HCT116 (cell line): ENCODE measurements around the gene RHBDD1. TPM values are rescaled to one million over a fixed set of nuclear protein-coding genes. Genes with fewer than 3 reads are reported as not detected.
"Not testable (repeated sequence)": the region's sequence is repeated elsewhere in the genome, so short reads cannot be mapped to it uniquely, and the experiment has no call there.

Source experiments
- ATAC-seq: fragments of 200-7000 bp; cut with Tn5 transposase; 2 replicates; pipeline ENCODE4 v1.9.1; 2020; ENCODE audit warnings: mild to moderate bottlenecking, moderate library complexity
- BruUV-seq: library from RNA; stranded (reverse); fragments of 400-500 nt; replicated peaks from 2 replicates; lab custom pipeline; 2021; lab: Mats Ljungman, UMichigan
- CTCF ChIA-PET: fragments of 300-600 bp; sonication (Branson Sonifier 250); formaldehyde crosslinking; loops from one replicate; lab custom pipeline; 2021; ENCODE audit warnings: antibody characterized with exemption; lab: Charles Lee
- POLR2A ChIA-PET: fragments of 300-600, 350-600 bp; sonication (Branson Sonifier 250); formaldehyde crosslinking; loops from one replicate; lab custom pipeline; 2021; ENCODE audit warnings: antibody characterized with exemption; lab: Charles Lee
- RAD21 ChIA-PET, 2 experiments: fragments of 300-600 bp; sonication (Branson Sonifier 250); formaldehyde crosslinking; loops; one replicate each; lab custom pipeline; 2023; ENCODE audit warnings: low total read pairs in 2 of 2; ENCODE audit not compliant: uncharacterized antibody in 2 of 2, unreplicated experiment in 2 of 2, low non-redundant PET in 1 of 2; lab: Charles Lee
- DNase-seq: peaks from one replicate; pipeline ENCODE4 v3.0.0-alpha.2; 2010; ENCODE audit warnings: low read depth, low spot score
- H2AFZ ChIP-seq: fragments of 200-600 bp; shearing (Covaris generic), sonication (generic); 2 replicates; pipeline ENCODE4 v1.6.1; 2017; ENCODE audit warnings: low read depth, mixed run types, mixed read lengths, antibody characterized with exemption, low read length; ENCODE audit not compliant: poor library complexity, severe bottlenecking
- H3K27ac ChIP-seq: 2 replicates; pipeline ENCODE4 v1.5.1; 2012; ENCODE audit warnings: low read depth, low read length
- H3K27me3 ChIP-seq: fragments of 200-600 bp; sonication (generic); 2 replicates; pipeline ENCODE4 v1.6.1; 2016; ENCODE audit warnings: mixed run types, low read length, mixed read lengths; ENCODE audit not compliant: insufficient read depth
- H3K36me3 ChIP-seq, 2 experiments: fragments of 200-500 bp in 1 of 2; fragments of 200-600 bp in 1 of 2; sonication (Bioruptor generic) in 1 of 2; sonication (generic) in 1 of 2; 2 replicates each; pipeline versions ENCODE4 v1.5.1 to v1.6.1; 2014 to 2016; ENCODE audit warnings: low read length in 2 of 2, inconsistent platforms in 1 of 2, mixed read lengths in 1 of 2, mixed run types in 1 of 2; ENCODE audit not compliant: insufficient read depth in 2 of 2, control insufficient read depth in 1 of 2
- H3K4me1 ChIP-seq, 2 experiments: fragments of 200-600 bp in 1 of 2; sonication (generic) in 1 of 2; 2 replicates each; pipeline versions ENCODE4 v1.5.1 to v1.6.1; 2012 to 2017; ENCODE audit warnings: low read length in 2 of 2, inconsistent platforms in 1 of 2, mild to moderate bottlenecking in 1 of 2, mixed read lengths in 1 of 2, mixed run types in 1 of 2, moderate library complexity in 1 of 2; ENCODE audit not compliant: insufficient read depth in 2 of 2, control insufficient read depth in 1 of 2
- H3K4me2 ChIP-seq: fragments of 200-600 bp; sonication (generic); 2 replicates; pipeline ENCODE4 v1.6.1; 2017; ENCODE audit warnings: mixed run types, low read length, mixed read lengths
- H3K4me3 ChIP-seq, 2 experiments: fragments of 200-600 bp in 1 of 2; sonication (generic) in 1 of 2; replicated peaks in 1 of 2; 2 replicates each; pipeline ENCODE4 v1.5.1; 2011 to 2016; ENCODE audit warnings: low read length in 2 of 2, control low read depth in 1 of 2, low read depth in 1 of 2, mild to moderate bottlenecking in 1 of 2, mixed read lengths in 1 of 2, mixed run types in 1 of 2
- H3K79me2 ChIP-seq: fragments of 200-600 bp; sonication (generic); 2 replicates; pipeline ENCODE4 v1.6.1; 2017; ENCODE audit warnings: mild to moderate bottlenecking, mixed run types, low read length, moderate library complexity, mixed read lengths; ENCODE audit not compliant: insufficient read depth
- H3K9ac ChIP-seq: fragments of 200-600 bp; sonication (generic); 2 replicates; pipeline ENCODE4 v1.6.1; 2016; ENCODE audit warnings: low read length, mixed read lengths
- H3K9me2 ChIP-seq: fragments of 200-600 bp; sonication (generic), shearing (Covaris generic); 2 replicates; pipeline ENCODE4 v1.6.1; 2017; ENCODE audit warnings: mixed run types, mild to moderate bottlenecking, moderate library complexity; ENCODE audit not compliant: insufficient read depth
- H3K9me3 ChIP-seq, 2 experiments: fragments of 200-500 bp in 1 of 2; fragments of 200-600 bp in 1 of 2; sonication (Bioruptor generic) in 1 of 2; sonication (generic) in 1 of 2; 2 replicates each; pipeline ENCODE4 v1.6.1; 2014 to 2017; ENCODE audit warnings: low read length in 2 of 2, mixed read lengths in 2 of 2, inconsistent platforms in 1 of 2, low read depth in 1 of 2, mild to moderate bottlenecking in 1 of 2, mixed run types in 1 of 2, moderate library complexity in 1 of 2; ENCODE audit not compliant: control insufficient read depth in 1 of 2, insufficient read depth in 1 of 2
- H4K20me1 ChIP-seq: fragments of 200-600 bp; sonication (generic), shearing (Covaris generic); 2 replicates; pipeline ENCODE4 v1.6.1; 2017; ENCODE audit warnings: mixed run types, mild to moderate bottlenecking, moderate library complexity; ENCODE audit not compliant: insufficient read depth
- ATF3 ChIP-seq: IDR thresholded peaks from 2 replicates; pipeline ENCODE4 v1.6.1; 2012
- JUND ChIP-seq: IDR thresholded peaks from 2 replicates; pipeline ENCODE4 v1.6.1; 2012
- TCF7L2 ChIP-seq: IDR thresholded peaks from 2 replicates; pipeline ENCODE4 v1.7.0; 2011; ENCODE audit warnings: borderline replicate concordance, inconsistent platforms; ENCODE audit not compliant: insufficient read depth, insufficient read length; ENCODE audit errors: extremely low read depth
- ZNF274 ChIP-seq: fragments of 200-500 bp; sonication (Bioruptor generic); IDR thresholded peaks from 2 replicates; pipeline ENCODE4 v1.6.1; 2014; ENCODE audit warnings: mild to moderate bottlenecking, low read depth, low read length, inconsistent platforms
- intact Hi-C: fragments of 100-400 bp; cut with micrococcal nuclease; formaldehyde crosslinking; loops from 2 replicates; pipeline ENCODE4 v1.10.0; 2022
- total RNA-seq: library from RNA; stranded (reverse); gene quantifications from one replicate; pipeline ENCODE4 v1.2.1, GENCODE V29; 2021; ENCODE audit not compliant: unreplicated experiment

RHBDD1 gene
- total RNA-seq, 1 experiment from 2014 or later, result 73.8 TPM

GRCh38 chr2:226839951-226840350, 4.1 kb downstream of the RHBDD1 start:
- no peak for DNase-seq
- ATAC-seq, result no peak
- POLR2A ChIA-PET, result interaction anchor here (1.0 kb wide), 1 partner anchor 144 kb away, joined by 3 read pairs; no protein-coding TSS in a partner anchor
- H3K36me3 ChIP-seq, result peaks cover 0 to 6% of the 10 kb centered on the region in 2 experiments; a peak in 1 of 4 replicates
- intact Hi-C loops, result no loop called here
- no peaks in the 10 kb centered on the region for H3K9me2 ChIP-seq
- no peak overlapping the region for H3K4me2 ChIP-seq
- peaks cover 64% of the 10 kb centered on the region for H3K79me2 ChIP-seq
- no peaks in the 10 kb centered on the region for H3K27me3 ChIP-seq
- H3K4me1 ChIP-seq, result peaks cover 17 to 32% of the 10 kb centered on the region in 2 experiments; a peak in 3 of 4 replicates
- BruUV-seq, result no TSS peak
- H3K27ac ChIP-seq, result no peak overlapping the region
- CTCF ChIA-PET, result no interaction called here
- TF ChIP-seq JUND (no peak), TCF7L2 (no peak), ATF3 (no peak), ZNF274 (no peak)
- no peak overlapping the region for H3K9ac ChIP-seq
- RAD21 ChIA-PET, result no interaction called here
- no peaks in the 10 kb centered on the region for H4K20me1 ChIP-seq
- H3K4me3 ChIP-seq, result no peak overlapping the region
- H3K9me3 ChIP-seq, result peaks cover 0 to 3% of the 10 kb centered on the region in 2 experiments; a peak in 1 of 4 replicates
- no peak overlapping the region for H2AFZ ChIP-seq

- CTCF ChIA-PET, intact Hi-C loops, H3K4me2 ChIP-seq, H3K27me3 ChIP-seq, ATAC-seq, H3K4me1 ChIP-seq, H3K27ac ChIP-seq, DNase-seq, H2AFZ ChIP-seq, H3K9ac ChIP-seq, H4K20me1 ChIP-seq, H3K36me3 ChIP-seq, H3K9me3 ChIP-seq, H3K4me3 ChIP-seq, BruUV-seq, H3K9me2 ChIP-seq, RAD21 ChIA-PET, POLR2A ChIA-PET: not testable (repeated sequence)
- H3K79me2 ChIP-seq, result peaks cover 69% of the 10 kb centered on the region
Measured at GRCh38 chr2:226843001-226843400, 7.1 kb downstream of the RHBDD1 start.
